Measurements from ENCODE around the gene OCRL. TPM values are rescaled to one million over a fixed set of nuclear protein-coding genes. Genes with fewer than 3 reads are reported as not detected.
A peak's percentile ranks its signal among the peaks of the same experiment; 100 is the strongest.

The OCRL gene
- total RNA-seq, 1 donor from 2014 or later, result 36.1 TPM

DNA sequence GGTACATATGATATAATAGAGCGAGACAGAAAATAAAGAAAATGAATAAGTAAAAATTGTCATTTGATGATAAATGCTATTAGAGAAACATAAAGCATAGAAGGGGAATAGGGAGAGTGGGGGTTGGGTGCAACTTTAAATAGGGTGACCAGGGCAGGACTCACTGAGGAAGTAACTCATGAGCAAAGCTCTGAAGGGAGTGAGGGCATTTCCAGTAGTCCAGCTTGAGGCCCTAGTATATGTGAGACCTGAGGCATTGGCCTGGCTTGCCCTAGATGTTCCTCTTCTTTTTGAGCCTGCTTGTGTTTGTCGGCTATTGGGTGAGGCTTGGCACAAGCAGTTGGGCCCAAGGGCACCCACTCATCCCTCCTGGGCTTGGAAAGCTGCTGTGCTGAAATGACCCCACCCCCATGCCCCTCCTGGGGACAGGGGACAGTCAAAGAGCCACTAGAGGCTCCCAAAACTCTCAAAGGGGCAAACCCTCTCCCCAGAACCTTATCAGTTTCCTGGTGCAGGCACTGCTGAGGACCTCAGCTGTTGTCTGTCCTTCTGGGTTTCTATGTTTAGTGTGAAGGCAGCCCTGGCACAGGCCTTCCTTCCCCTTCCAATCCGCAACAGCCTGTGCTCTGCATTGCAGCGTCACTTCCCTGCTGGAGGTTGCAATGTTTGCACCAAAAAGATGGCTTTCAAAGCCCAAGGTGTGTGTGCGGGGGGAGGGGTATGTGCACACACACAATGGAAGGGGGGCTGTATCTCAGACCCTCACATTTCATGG, 74.6 kb downstream of the OCRL start:
- H3K27me3 Mint-ChIP-seq (ENCODE audit: low read depth, unreplicated experiment), result peaks cover 4% of the 10 kb centered on the region
- no peaks in the 10 kb centered on the region for H3K9me3 Mint-ChIP-seq (ENCODE audit: unreplicated experiment)
- Histone ChIP-seq H3K9me3 (ENCODE audit: insufficient read depth, low read depth, low read length) (no peaks in the 10 kb centered on the region), H3K27me3 (ENCODE audit: insufficient read depth, low read length) (no peaks in the 10 kb centered on the region), H3K27ac (ENCODE audit: low read depth, low read length) (no peak overlapping the region), H3K36me3 (ENCODE audit: insufficient read depth, low read length) (no peaks in the 10 kb centered on the region), H3K79me2 (ENCODE audit: insufficient read depth, low read length) (no peaks in the 10 kb centered on the region), H3K9ac (ENCODE audit: low read length) (no peak overlapping the region), H4K20me1 (ENCODE audit: insufficient read depth, low read length) (no peaks in the 10 kb centered on the region), H2AFZ (ENCODE audit: low read depth, low read length) (no peak overlapping the region), H3K4me2 (ENCODE audit: low read length) (no peak overlapping the region), H3K4me1 (ENCODE audit: insufficient read depth, low read length) (no peaks in the 10 kb centered on the region), H3K4me3 (ENCODE audit: insufficient read depth, low read depth, low read length) (no peak overlapping the region)
- no peak overlapping the region for H3K27ac Mint-ChIP-seq (ENCODE audit: unreplicated experiment)
- FAIRE-seq, result no peak
- TF ChIP-seq EZH2 (IDR thresholded peaks at IDR 0.05; ENCODE audit: insufficient read depth, low read length), result no peak
- TF ChIP-seq CTCF (IDR thresholded peaks at IDR 0.05; ENCODE audit: insufficient read depth, low read depth, low read length), result no peak
- no peaks in the 10 kb centered on the region for H3K36me3 Mint-ChIP-seq (ENCODE audit: low read depth, unreplicated experiment)
- no peak for DNase-seq (ENCODE audit: low read depth)
- H3K4me3 Mint-ChIP-seq (ENCODE audit: unreplicated experiment), result no peak overlapping the region
- no peaks in the 10 kb centered on the region for H3K4me1 Mint-ChIP-seq (ENCODE audit: low read depth, unreplicated experiment)

DNA sequence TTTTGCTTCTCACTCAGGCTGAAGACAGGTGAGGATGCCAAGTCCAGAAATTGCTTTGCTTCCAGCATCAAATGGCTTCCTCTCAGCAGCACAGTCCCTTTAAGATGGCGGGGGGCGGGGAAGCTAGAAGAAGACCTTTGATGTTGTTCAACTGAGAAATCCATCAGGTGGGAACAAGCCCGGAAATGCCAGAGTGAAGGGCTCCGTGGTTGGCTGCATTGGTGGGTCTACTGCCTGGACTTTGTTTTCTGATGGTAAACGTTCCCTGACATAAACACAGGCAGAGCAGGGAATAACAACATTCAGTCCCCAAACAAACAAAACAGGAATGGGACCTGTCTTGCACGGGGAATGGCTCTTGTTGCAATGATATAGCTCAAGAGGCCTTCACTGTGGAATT, 77.4 kb downstream of the OCRL start:
- no peak overlapping the region for H3K4me3 ChIP-seq (ENCODE audit: insufficient read depth, low read depth, low read length)
- H3K9me3 Mint-ChIP-seq (ENCODE audit: unreplicated experiment), result no peaks in the 10 kb centered on the region
- H3K27me3 ChIP-seq (ENCODE audit: insufficient read depth, low read length), result no peaks in the 10 kb centered on the region
- no peaks in the 10 kb centered on the region for H3K9me3 ChIP-seq (ENCODE audit: insufficient read depth, low read depth, low read length)
- no peaks in the 10 kb centered on the region for H3K36me3 Mint-ChIP-seq (ENCODE audit: low read depth, unreplicated experiment)
- no peak overlapping the region for H2AFZ ChIP-seq (ENCODE audit: low read depth, low read length)
- H3K27ac Mint-ChIP-seq (ENCODE audit: unreplicated experiment), result no peak overlapping the region
- H3K4me1 ChIP-seq (ENCODE audit: insufficient read depth, low read length), result peaks cover under 1% of the 10 kb centered on the region
- no peaks in the 10 kb centered on the region for H3K79me2 ChIP-seq (ENCODE audit: insufficient read depth, low read length)
- DNase-seq (ENCODE audit: low read depth) (no peak), FAIRE-seq (no peak)
- no peaks in the 10 kb centered on the region for H3K4me1 Mint-ChIP-seq (ENCODE audit: low read depth, unreplicated experiment)
- H3K27ac ChIP-seq (ENCODE audit: low read depth, low read length), result no peak overlapping the region
- peaks cover 4% of the 10 kb centered on the region for H3K27me3 Mint-ChIP-seq (ENCODE audit: low read depth, unreplicated experiment)
- no peak overlapping the region for H3K9ac ChIP-seq (ENCODE audit: low read length)
- no peaks in the 10 kb centered on the region for H4K20me1 ChIP-seq (ENCODE audit: insufficient read depth, low read length)
- H3K4me3 Mint-ChIP-seq (ENCODE audit: unreplicated experiment), result no peak overlapping the region
- no peak for TF ChIP-seq CTCF (IDR thresholded peaks at IDR 0.05; ENCODE audit: insufficient read depth, low read depth, low read length)
- no peaks in the 10 kb centered on the region for H3K36me3 ChIP-seq (ENCODE audit: insufficient read depth, low read length)
- no peak overlapping the region for H3K4me2 ChIP-seq (ENCODE audit: low read length)

- no peak overlapping the region for H3K4me3 Mint-ChIP-seq (ENCODE audit: unreplicated experiment)
- DNase-seq (ENCODE audit: low read depth) (no peak), FAIRE-seq (peak; percentile 9)
- Histone ChIP-seq H3K9me3 (ENCODE audit: insufficient read depth, low read depth, low read length) (no peaks in the 10 kb centered on the region), H3K9ac (ENCODE audit: low read length) (no peak overlapping the region), H3K4me3 (ENCODE audit: insufficient read depth, low read depth, low read length) (no peak overlapping the region), H4K20me1 (ENCODE audit: insufficient read depth, low read length) (no peaks in the 10 kb centered on the region), H3K4me2 (ENCODE audit: low read length) (no peak overlapping the region), H3K36me3 (ENCODE audit: insufficient read depth, low read length) (no peaks in the 10 kb centered on the region), H3K27ac (ENCODE audit: low read depth, low read length) (no peak overlapping the region), H2AFZ (ENCODE audit: low read depth, low read length) (no peak overlapping the region), H3K27me3 (ENCODE audit: insufficient read depth, low read length) (no peaks in the 10 kb centered on the region), H3K4me1 (ENCODE audit: insufficient read depth, low read length) (peaks cover 9% of the 10 kb centered on the region), H3K79me2 (ENCODE audit: insufficient read depth, low read length) (no peaks in the 10 kb centered on the region)
- TF ChIP-seq CTCF (IDR thresholded peaks at IDR 0.05; ENCODE audit: insufficient read depth, low read depth, low read length) (no peak), EZH2 (IDR thresholded peaks at IDR 0.05; ENCODE audit: insufficient read depth, low read length) (no peak)
- peaks cover 3% of the 10 kb centered on the region for H3K9me3 Mint-ChIP-seq (ENCODE audit: unreplicated experiment)
- no peaks in the 10 kb centered on the region for H3K36me3 Mint-ChIP-seq (ENCODE audit: low read depth, unreplicated experiment)
- H3K4me1 Mint-ChIP-seq (ENCODE audit: low read depth, unreplicated experiment), result peaks cover 3% of the 10 kb centered on the region
- no peak overlapping the region for H3K27ac Mint-ChIP-seq (ENCODE audit: unreplicated experiment)
- H3K27me3 Mint-ChIP-seq (ENCODE audit: low read depth, unreplicated experiment), result peaks cover 4% of the 10 kb centered on the region
These were observed 78.9 kb downstream of the OCRL start for GRCh38 chrX:129618997-129619396.
